Posterior cingulate gyrus (tissue), 11 donors: ENCODE results near the gene DHX35.
A peak's percentile ranks its signal among the peaks of the same experiment; 100 is the strongest.

Experiments used
- DNase-seq, 10 donors: peaks; one replicate each; pipeline versions ENCODE4 v3.0.0 to v3.0.0-alpha.2; 2020 to 2021; ENCODE audit warnings: mixed read lengths in 3 of 10
- intact Hi-C: fragments of 100-400 bp; cut with DNase I; formaldehyde crosslinking; loops from one replicate; pipeline ENCODE4 v1.15.1; 2023

The DHX35 gene

DNA sequence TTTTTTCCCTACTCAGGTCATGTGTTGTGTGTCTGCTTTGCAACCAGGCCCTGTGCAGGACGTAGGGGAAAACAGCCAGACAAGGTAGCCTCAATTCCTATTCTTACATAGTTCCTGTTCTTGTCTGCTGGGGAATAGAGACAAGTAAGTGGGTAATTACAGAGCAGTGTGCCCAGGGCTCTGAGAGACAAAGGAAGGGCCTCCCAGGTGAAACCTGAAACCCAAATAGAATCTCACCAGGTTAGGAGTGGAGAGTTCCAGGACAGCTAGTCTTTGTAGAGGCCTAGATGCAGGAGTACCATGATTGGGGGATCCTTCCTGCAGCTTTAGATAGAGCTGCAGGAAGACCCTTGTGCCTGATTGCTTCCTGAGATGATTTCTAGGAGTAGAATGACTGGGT, 48.4 kb downstream of the DHX35 start:
- intact Hi-C loops: no loop called here
- no peak for DNase-seq

DNA sequence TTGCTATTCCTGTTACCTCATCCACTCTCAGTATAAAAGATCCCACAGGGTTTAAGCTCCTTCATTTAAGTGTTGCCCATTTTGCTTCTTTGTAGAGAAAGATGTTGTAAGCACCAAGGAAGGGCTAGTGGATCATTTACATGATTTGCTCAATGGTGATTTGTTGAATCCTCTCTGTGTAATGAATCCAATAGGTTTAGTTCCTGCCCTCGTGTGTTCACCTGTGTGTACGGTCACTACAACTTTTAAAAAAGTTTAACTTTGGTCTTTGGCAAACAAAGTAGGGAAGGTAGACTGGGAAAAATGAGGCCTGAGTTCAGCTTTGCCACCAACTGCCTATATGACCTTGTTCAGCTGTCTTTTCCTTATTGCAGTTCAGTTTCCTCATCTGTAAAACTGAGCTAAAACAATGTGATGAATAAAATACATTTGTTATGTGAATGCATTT, 51.5 kb downstream of the DHX35 start:
- intact Hi-C loops: no loop called here

DNA sequence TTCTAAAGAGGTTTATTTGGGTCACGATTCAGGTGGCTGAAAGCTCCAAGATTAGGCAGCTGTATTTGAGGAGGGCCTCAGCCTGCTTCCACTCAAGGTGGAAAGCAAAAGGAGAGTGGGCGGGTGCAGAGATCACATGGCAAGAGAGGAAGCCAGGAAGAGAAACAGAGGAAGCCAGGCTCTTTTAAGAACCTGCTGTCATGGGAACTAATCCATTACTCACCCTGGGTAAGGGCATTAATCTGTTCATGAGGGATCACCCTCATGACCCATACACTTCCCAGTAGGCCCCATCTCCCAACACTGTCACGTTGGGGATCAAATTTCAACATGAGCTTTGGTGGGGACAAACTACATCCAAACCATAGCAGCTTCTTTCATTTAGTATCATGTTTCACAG, 53.9 kb downstream of the DHX35 start:
- intact Hi-C loops: no loop called here
- no peak for DNase-seq

More for the DNA sequence above, 51.5 kb downstream of the DHX35 start:
- no peak for DNase-seq

DNA sequence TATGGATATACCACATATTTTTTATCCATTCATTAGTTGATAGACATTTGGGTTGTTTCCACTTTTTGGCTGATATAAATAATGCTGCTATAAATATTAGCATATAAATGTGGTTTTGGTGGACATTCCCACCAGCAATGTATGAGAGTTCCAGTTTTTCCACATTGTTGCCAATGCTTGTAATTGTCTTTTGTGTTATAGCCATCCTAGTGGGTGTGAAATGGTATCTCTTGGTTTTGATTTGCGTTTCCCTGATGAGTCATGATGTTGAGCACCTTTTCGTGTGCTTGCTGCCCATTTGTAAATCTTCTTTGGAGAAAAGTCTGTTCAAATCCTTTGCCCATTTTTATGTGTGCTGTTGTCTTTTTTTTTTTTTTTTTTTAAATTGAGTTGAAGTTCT, 54.4 kb downstream of the DHX35 start:
- intact Hi-C loops: no loop called here

DNA sequence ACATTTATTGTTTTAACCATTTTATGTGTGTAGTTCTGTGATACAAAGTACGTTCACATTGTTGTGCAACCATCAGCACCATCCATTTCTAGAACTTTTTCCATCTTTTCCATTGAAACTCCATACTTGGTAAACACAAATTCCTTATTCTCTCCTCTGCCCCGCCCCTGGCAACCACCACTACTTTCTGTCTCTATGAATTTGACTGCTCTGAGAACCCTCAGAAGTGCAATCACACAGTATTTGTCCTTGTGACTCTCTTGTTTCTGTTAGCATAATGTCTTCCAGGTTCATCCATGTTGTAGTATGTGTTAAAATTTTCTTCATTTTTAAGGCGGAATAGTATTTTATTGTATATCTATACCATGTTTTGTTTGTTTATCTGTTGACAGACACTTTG, 56.9 kb downstream of the DHX35 start:
- no peak for DNase-seq
- intact Hi-C loops: no loop called here

More for the DNA sequence above, 54.4 kb downstream of the DHX35 start:
- no peak for DNase-seq

DNA sequence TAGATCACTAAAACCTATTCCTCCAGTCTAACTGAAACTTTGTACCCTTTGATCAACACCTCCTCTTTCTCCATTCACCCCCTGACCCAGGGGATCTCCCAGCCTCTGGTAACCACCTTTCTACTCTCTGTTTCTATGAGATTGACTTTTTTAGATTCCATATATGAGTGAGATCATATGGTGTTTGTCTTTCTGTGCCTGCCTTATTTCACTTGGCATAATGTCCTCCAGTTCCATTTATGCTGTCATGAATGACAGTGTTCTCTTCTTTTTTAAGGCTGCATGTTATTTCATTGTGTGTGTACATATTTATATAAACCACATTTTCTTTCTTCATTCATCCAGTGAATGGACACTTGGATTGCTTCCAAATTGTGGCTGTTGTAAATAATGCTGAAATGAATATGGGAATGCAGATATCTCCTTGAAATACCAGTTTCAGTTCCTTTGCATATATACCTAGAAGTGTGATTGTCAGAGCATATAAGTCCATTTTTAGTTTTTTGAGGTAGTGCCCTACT, 57.7 kb downstream of the DHX35 start:
- intact Hi-C loops: no loop called here
- DNase-seq: no peak

DNA sequence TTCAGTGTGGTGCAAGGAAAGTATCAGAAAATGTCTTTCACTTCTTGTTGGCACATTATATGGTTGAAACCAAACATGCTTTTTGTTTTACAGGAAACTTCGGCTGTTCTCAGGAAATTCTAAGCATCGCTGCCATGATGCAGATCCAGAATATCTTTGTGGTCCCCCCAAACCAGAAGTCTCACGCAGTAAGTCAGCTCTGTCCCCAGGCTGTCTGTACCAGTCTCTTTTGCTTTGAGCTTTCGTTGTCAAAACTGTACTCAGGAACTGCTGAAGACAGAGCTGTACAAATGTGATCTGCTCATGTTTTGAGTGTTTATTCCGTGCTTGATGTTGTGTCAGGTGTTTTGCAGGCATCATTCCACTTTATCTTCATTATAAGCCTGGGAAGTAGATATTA, 59.6 kb downstream of the DHX35 start:
- DNase-seq: no peak

DNA sequence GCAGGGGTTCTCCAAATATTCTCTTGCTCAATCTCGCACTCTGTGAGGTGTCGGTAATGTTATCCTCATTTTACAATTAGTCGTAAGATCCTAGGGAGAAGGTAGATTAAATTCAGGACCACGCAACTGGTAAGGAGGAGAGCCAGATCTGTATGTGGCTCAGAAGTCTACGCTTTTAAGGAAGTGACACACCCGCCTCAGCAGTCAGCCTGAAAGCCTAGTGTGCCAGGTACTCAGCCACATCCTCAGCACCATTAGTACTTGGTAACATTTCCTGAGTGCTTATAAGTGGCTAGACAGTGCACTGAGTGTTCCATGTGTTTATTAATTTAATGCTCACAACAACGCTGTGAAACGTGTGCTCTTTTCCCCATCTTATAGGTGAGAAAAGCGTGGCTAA, 63.7 kb downstream of the DHX35 start:
- intact Hi-C loops: no loop called here
- no peak for DNase-seq

More for the DNA sequence above, 59.6 kb downstream of the DHX35 start:
- intact Hi-C loops: no loop called here

DNA sequence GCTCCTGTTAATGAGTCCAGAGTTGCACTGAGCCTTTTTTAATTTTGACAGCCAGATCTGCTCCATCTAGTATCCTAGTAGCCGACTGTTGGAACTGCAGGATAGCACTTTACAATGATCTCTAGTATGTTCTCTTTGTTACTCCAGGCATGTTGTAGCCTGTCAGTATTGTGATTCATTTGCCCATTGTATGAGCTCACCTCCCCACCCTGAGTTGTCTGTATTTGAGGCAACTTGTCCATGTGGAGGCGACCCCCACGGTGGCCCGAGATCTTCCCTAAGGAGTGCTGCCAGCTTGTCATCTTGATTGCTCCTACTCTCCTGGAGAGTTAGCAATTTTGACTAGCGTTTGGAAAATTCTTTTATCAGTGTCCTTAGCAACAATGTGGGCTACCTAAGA, 67.2 kb downstream of the DHX35 start:
- peak in 1 of 10 donors; percentile 77 for DNase-seq
- intact Hi-C loops: no loop called here

DNA sequence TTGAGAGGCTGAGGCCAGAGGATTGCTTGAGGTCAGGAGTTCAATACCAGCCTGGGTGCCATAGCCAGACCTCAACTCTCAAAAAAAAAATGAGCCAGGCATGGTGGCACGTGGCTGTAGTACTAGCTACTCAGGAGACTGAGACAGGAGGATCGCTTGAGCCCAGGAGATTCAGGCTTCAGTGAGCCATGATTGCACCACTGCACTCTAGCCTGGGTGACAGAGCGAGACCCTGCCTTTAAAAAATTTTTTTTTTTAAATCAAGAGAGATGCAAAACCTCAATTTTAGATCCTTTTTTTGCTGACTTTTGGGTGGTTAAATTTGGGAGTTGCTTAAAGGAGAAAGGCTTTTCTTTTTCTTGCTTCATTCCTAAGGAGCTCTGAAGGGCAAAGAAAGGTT, 70.9 kb downstream of the DHX35 start:
- intact Hi-C loops: no loop called here
- no peak for DNase-seq

DNA sequence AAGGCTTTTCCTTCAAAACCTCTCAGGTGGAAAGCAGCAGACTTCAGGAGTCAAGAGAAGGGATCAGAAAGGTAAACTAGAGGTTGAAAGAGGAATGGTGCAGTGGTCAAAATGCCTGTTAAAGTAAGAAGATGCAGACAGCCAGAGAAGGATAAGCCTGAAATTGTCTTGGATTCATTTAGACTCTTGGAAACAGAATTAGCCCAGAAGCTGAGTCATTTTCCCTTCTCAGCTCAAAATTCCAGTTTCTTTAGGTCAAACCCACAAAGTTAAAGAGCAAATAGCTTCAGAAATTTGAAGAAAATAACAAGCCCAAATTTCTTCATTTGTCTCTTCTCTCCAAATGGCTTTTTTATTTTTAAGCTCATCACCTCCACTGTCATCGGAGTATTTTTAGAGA, 73.9 kb downstream of the DHX35 start:
- DNase-seq: no peak
- intact Hi-C loops: no loop called here

DNA sequence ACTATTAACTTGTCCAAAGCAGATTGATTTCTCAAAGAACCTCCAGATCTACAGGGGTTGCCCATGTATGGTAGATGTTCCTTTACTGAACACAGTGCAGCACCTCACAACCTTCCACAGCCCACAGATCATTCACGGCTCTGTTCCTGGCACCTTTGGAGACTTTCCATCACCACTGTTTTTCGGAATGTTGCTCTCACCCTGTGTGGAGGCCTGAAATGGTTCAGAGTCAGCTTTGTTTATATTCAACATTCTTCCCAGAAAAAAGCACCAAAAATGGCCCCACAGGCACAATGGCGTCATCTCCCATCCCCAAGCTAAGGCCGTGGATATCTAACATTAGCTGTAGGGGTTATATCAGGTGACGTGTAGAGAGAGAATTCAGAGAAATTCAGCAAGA, 74.7 kb downstream of the DHX35 start:
- no peak for DNase-seq
- intact Hi-C loops: no loop called here

DNA sequence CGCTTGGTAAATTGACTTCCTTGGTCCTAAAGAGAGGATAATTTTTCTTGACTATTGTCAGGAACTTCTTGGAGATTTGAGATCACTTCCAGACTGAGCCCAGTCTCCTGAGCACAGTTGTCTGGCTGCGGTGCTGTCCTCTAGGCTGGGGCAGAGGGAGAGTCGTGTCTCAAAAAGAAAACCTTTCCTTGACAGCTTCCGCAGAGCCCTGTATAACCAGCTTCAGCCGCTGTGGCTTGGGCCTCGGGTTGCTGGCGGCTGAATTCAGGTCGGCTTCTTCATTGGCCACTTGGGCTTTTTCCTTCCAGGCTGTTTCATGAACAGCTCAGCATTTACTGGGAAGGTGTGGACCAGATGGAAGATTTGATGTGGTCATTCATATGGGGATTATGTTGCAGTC, 75.9 kb downstream of the DHX35 start:
- DNase-seq: no peak
- intact Hi-C loops: no loop called here

DNA sequence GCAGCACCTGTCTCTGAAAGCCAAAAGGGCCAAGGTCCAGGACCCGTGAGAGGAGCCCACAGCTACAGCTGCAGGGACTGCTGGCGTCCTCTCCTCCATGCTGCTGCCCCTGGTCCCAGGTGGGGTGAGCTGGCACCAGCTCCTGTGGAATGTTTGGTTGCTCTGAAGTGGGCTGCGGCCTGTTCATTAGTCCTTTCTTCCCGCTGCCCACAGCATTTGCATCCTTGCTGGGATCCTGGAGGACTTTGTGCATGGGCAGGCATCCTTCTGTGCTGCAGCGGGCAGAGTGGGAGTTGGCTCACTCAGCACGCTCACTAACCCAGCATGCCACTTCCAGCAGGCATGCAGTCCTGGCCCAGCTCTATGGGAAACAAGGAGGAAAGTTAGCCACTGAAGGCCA, 76.4 kb downstream of the DHX35 start:
- intact Hi-C loops: no loop called here
- DNase-seq: peak in 6 of 10 donors; percentile 39 to 91 (median 68)

DNA sequence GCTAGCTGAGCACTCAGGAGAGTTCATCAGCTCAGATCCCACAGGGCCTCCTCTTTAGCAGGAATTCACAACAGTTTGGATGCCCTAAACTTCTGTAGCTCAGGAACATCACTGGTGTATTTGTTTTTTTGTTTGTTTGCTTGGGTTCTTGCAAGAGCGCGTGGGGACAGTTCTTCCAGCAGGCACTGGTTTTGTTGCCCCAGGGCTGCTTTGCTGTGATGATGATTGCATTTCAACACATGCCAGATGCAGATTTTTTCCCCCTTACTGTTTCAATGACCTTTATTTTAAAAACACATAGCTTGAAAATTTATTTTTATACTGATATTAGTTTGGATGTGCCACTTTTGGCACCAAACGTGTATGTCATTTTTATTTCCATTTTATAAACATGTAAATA, 77.1 kb downstream of the DHX35 start:
- no peak for DNase-seq
- intact Hi-C loops: no loop called here

DNA sequence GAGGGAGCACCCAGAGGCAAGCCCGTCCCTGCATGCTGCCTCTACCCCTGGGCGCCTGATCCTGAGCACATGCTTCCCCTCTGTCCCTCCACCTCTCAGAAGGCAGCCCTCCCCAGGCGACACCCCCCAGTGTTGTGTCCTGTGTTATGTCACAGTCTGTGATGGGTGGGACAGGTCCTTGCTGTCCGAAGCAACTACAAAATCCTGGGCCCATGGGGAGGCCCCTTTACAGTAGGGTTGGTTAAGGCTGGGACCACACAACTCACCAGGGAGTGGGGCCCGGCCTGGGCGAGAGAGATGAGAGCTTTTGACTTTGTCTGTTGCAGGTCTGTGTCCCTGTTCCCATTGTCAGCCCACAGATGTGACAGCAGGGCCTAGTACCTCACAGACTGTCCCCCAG, 78.0 kb downstream of the DHX35 start:
- DNase-seq: no peak
- intact Hi-C loops: no loop called here

DNA sequence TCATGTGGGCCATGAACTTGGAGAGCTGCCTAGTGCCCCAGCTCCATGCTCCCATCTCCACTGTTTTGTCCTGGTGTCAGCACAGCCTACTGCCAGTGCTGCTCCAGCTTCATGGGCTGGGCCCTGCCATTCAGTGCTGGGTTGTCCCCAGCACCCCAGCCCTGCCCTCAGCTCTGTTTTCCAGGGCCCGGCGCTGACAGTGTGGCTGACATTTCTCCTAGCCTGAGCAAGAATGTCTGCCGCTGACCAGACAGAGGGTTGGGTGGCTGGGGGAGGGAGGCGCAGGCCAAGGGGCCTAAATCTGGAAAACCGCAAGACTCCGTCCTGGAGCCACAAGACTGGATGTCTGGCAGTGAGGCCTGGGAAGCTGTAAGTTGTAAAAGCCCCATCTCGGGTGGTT, 78.9 kb downstream of the DHX35 start:
- intact Hi-C loops: no loop called here

DNA sequence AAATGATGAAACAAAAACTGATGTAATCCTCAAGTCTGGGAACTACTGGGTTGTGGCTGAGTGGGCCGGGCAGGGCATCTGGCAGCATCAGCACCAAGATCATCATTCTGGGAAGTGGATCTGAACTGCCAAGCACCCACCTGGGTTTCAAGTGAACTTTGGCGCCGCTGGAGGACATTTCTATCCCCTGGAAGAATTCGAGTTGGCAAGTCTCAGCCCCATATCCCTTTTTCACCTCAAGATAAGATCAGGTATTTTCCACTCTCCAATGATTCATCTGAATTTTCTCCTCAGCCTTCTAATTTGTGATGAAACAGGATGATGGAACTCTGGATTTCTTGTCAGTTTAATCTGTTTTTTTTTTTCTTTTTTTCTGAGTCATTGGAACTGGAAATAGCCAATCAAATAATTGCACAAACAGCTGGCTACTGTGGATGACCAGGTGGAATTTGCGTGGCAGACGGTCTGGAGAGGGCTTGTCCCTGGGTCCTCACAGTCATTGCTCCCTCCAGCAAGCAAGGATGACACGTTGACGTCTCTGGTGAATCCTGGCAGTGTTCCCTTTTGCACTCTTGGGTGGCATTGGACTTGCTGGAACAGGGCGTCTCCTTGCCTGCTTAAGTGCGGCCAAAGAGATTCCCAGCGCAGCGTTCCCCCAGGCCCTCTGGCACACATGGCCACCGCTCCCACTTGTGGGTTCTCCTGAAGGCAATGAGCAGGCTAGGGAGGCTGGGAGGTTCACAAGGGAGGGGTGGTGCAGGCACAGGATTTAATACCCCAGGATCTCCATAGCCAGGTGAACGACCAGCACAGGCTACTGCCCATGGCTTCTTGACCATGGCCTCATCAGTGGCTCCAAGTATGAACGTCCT, 80.4 kb downstream of the DHX35 start:
- DNase-seq: peak in 1 of 10 donors; percentile 51
- intact Hi-C loops: no loop called here

More for the DNA sequence above, 78.9 kb downstream of the DHX35 start:
- DNase-seq: no peak

DNA sequence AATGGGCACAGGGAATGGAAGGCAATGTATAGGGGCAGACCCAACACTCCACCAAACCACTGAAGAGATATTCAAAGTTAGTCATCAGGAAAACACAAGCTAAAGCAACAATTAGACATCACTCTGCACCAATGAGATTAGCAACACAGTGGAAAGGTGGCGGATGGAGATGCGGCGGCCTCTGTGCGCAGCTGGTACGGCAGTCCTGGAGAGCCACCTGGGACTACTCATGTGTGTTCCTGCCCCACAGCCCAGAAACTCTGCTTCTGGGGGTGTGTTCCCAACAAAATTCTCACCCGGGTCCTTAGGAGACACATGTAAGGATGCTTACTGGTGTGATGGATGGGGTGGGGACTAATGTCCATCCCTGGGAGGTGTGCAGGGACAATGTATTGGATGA, 82.4 kb downstream of the DHX35 start:
- peak in 1 of 10 donors; percentile 16 for DNase-seq
- intact Hi-C loops: no loop called here

DNA sequence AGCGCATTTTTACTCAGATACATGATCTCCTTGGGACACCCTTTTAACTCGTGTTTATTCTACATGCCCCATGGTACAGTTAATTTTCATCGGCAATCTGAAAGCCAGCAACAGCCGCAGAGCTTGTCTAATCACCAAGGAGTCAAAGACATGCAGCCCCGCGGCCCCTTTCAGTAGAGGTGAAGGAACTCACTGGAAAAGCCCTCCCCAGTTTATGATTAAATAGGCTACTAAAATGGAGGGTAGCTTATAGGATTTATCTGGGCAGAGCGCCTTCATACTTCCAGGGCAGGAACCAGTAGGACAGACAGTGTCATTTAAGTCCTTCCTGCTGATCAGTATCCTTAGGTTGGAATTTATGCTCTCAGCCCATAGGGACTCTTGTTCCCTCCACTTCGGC, 83.5 kb downstream of the DHX35 start:
- DNase-seq: peak in 1 of 10 donors; percentile 44
- intact Hi-C loops: no loop called here

DNA sequence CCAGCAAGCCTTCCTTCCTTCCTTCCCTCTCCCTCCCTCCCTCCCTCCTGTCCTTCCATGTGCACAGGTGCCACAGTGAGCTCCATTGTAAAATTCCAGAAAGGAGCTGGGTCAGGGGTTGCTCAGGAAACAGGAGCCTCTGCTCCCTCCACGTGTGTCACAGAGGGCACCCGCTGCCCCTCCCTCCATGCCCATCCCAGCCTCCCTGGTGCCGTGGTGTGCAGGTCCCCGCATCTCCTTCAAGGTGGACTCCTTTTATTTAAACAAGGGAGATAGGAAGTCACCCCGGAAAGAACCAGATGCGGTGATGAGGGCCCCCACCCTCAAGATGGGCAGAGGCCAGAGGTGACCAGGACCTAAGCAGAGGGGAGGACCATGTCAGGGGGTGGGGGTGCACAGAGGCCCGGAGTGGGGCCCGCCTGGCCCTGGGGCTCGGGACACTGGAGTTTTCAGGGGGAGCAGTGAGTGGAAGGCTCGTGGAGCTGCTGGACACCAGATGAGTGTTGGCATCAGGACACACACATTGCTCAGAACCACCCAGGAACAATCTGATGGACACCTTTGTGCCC, 85.4 kb downstream of the DHX35 start:
- intact Hi-C loops: loop anchor here (1.0 kb wide), 1 partner anchor 121 kb away; the partner anchor contains the start of gene FAM83D

More for the DNA sequence above, 85.4 kb downstream of the DHX35 start:
- DNase-seq: peak in 1 of 10 donors; percentile 70
